Measurements from ENCODE around the gene MSANTD1. TPM values are rescaled to one million over a fixed set of nuclear protein-coding genes. Genes with fewer than 3 reads are reported as not detected.

MSANTD1 gene
- total RNA-seq, 1 donor from 2014 or later, result 1.6 TPM

DNA sequence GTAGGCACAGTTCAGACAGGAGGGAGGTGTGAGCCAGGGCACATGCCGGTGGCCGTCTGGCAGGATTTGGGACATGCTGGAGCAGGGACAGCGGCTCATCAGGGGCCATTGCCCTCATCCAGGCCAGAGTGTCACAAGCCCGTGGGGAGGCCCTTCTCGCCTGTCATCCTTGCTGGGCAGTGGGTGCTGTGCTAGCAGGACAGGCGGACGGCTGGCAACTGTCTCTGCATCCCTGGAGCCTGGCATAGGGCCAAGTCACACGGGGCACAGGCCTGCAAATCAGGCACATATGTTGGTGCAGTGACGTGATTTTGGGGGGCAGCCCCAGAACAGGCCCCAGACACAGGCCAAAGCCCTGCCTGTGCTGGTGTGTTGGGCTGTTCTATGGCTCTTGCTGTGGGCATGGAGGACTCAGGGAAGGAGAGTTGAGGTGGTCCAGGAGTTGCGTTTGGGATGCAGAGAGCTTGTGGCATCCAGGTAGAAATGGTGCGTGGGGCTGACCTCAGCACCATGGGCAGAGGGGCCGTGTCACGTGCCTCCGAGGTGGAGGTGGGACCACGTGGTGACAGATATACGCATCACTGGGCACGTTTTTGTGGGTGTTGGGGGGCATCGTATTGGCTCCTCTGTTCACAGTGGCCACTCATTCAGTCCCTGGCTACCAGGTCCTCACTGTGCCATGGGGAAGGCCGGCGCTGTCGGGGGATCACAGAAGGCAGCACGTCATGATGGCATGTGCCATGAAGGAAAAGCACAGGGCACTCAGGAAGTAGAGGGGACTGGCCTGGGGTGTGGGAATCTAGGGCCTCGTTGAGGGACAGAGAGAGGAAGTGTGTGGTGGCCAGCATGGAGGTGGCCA, 14.6 kb upstream of the MSANTD1 start:
- peaks cover 26% of the 10 kb centered on the region for H3K36me3 ChIP-seq (ENCODE audit: insufficient read depth, low read length)
- H3K27ac Mint-ChIP-seq (ENCODE audit: unreplicated experiment), result peak overlapping the region; percentile 55
- TF ChIP-seq, protein P1, sequence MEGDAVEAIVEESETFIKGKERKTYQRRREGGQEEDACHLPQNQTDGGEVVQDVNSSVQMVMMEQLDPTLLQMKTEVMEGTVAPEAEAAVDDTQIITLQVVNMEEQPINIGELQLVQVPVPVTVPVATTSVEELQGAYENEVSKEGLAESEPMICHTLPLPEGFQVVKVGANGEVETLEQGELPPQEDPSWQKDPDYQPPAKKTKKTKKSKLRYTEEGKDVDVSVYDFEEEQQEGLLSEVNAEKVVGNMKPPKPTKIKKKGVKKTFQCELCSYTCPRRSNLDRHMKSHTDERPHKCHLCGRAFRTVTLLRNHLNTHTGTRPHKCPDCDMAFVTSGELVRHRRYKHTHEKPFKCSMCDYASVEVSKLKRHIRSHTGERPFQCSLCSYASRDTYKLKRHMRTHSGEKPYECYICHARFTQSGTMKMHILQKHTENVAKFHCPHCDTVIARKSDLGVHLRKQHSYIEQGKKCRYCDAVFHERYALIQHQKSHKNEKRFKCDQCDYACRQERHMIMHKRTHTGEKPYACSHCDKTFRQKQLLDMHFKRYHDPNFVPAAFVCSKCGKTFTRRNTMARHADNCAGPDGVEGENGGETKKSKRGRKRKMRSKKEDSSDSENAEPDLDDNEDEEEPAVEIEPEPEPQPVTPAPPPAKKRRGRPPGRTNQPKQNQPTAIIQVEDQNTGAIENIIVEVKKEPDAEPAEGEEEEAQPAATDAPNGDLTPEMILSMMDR (IDR thresholded peaks at IDR 0.05; ENCODE audit: insufficient read depth, low read depth, low read length), result no peak
- TF ChIP-seq EZH2 (IDR thresholded peaks at IDR 0.05; ENCODE audit: insufficient read depth, low read length), result no peak

DNA sequence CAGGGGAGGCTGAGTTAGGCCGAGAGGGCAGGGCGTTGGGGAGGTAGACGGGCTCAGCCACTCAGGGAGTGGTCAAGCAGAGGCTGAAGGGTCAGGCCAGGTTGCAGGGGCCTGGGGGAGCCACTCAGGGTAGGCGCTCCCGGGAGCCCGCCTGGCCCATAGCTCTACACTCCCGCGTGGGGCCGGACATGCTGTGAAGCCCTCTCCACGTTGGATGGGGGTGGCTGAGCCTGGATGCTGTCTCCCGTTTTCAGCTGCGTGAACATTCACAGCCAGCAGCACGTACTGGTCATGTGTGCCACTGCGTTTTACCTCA, 14.0 kb upstream of the MSANTD1 start:
- Mint-ChIP-seq H3K4me3 (ENCODE audit: unreplicated experiment) (no peak overlapping the region), H3K27ac (ENCODE audit: unreplicated experiment) (no peak overlapping the region), H3K4me1 (ENCODE audit: low read depth, unreplicated experiment) (peaks cover 9% of the 10 kb centered on the region), H3K27me3 (ENCODE audit: low read depth, unreplicated experiment) (no peaks in the 10 kb centered on the region), H3K36me3 (ENCODE audit: low read depth, unreplicated experiment) (peaks cover 27% of the 10 kb centered on the region), H3K9me3 (ENCODE audit: unreplicated experiment) (peaks cover 3% of the 10 kb centered on the region)
- H3K27ac ChIP-seq (ENCODE audit: low read depth, low read length), result no peak overlapping the region
- no peaks in the 10 kb centered on the region for H3K27me3 ChIP-seq (ENCODE audit: insufficient read depth, low read length)
- DNase-seq (ENCODE audit: low read depth), result no peak
- H3K9ac ChIP-seq (ENCODE audit: low read length), result no peak overlapping the region
- no peaks in the 10 kb centered on the region for H3K79me2 ChIP-seq (ENCODE audit: insufficient read depth, low read length)
- no peaks in the 10 kb centered on the region for H3K4me1 ChIP-seq (ENCODE audit: insufficient read depth, low read length)
- FAIRE-seq, result no peak
- H3K4me3 ChIP-seq (ENCODE audit: insufficient read depth, low read depth, low read length), result no peak overlapping the region
- H2AFZ ChIP-seq (ENCODE audit: low read depth, low read length), result no peak overlapping the region
- H3K36me3 ChIP-seq (ENCODE audit: insufficient read depth, low read length), result peaks cover 21% of the 10 kb centered on the region
- H4K20me1 ChIP-seq (ENCODE audit: insufficient read depth, low read length), result peaks cover 10% of the 10 kb centered on the region
- no peaks in the 10 kb centered on the region for H3K9me3 ChIP-seq (ENCODE audit: insufficient read depth, low read depth, low read length)
- H3K4me2 ChIP-seq (ENCODE audit: low read length), result no peak overlapping the region
- no peak for TF ChIP-seq EZH2 (IDR thresholded peaks at IDR 0.05; ENCODE audit: insufficient read depth, low read length)
- TF ChIP-seq, protein P1 (IDR thresholded peaks at IDR 0.05; ENCODE audit: insufficient read depth, low read depth, low read length), result no peak

More for the DNA sequence above, 14.6 kb upstream of the MSANTD1 start:
- Histone ChIP-seq H3K27me3 (ENCODE audit: insufficient read depth, low read length) (no peaks in the 10 kb centered on the region), H4K20me1 (ENCODE audit: insufficient read depth, low read length) (peaks cover 12% of the 10 kb centered on the region), H2AFZ (ENCODE audit: low read depth, low read length) (no peak overlapping the region), H3K9me3 (ENCODE audit: insufficient read depth, low read depth, low read length) (peaks cover 2% of the 10 kb centered on the region), H3K9ac (ENCODE audit: low read length) (no peak overlapping the region), H3K4me2 (ENCODE audit: low read length) (no peak overlapping the region), H3K4me1 (ENCODE audit: insufficient read depth, low read length) (no peaks in the 10 kb centered on the region), H3K4me3 (ENCODE audit: insufficient read depth, low read depth, low read length) (no peak overlapping the region), H3K27ac (ENCODE audit: low read depth, low read length) (no peak overlapping the region), H3K79me2 (ENCODE audit: insufficient read depth, low read length) (no peaks in the 10 kb centered on the region)
- peaks cover 9% of the 10 kb centered on the region for H3K4me1 Mint-ChIP-seq (ENCODE audit: low read depth, unreplicated experiment)
- H3K9me3 Mint-ChIP-seq (ENCODE audit: unreplicated experiment), result peaks cover 3% of the 10 kb centered on the region
- no peaks in the 10 kb centered on the region for H3K27me3 Mint-ChIP-seq (ENCODE audit: low read depth, unreplicated experiment)
- no peak for DNase-seq (ENCODE audit: low read depth)
- peaks cover 31% of the 10 kb centered on the region for H3K36me3 Mint-ChIP-seq (ENCODE audit: low read depth, unreplicated experiment)
- H3K4me3 Mint-ChIP-seq (ENCODE audit: unreplicated experiment), result peak overlapping the region; percentile 14
- FAIRE-seq, result no peak

DNA sequence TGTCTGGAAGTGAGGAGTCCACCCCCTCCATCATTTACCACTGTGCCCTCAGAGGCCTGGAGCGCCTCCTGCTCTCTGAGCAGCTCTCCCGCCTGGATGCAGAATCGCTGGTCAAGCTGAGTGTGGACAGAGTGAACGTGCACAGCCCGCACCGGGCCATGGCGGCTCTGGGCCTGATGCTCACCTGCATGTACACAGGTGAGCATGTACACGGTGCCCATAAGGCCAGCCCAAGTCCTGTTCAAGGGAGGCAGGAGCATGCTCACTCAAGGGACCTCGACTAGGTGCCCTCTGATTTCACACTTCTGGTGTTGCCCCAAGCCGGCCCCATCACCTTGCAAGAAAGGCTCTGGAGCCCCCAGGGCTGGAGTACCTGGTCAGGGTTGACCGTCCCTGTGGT, 13.4 kb upstream of the MSANTD1 start:
- Mint-ChIP-seq H3K9me3 (ENCODE audit: unreplicated experiment) (peaks cover 3% of the 10 kb centered on the region), H3K27ac (ENCODE audit: unreplicated experiment) (peak overlapping the region; percentile 34), H3K4me3 (ENCODE audit: unreplicated experiment) (no peak overlapping the region), H3K36me3 (ENCODE audit: low read depth, unreplicated experiment) (peaks cover 22% of the 10 kb centered on the region), H3K4me1 (ENCODE audit: low read depth, unreplicated experiment) (peaks cover 9% of the 10 kb centered on the region), H3K27me3 (ENCODE audit: low read depth, unreplicated experiment) (no peaks in the 10 kb centered on the region)
- H3K27me3 ChIP-seq (ENCODE audit: insufficient read depth, low read length), result no peaks in the 10 kb centered on the region
- no peak overlapping the region for H3K27ac ChIP-seq (ENCODE audit: low read depth, low read length)
- H3K9me3 ChIP-seq (ENCODE audit: insufficient read depth, low read depth, low read length), result no peaks in the 10 kb centered on the region
- no peak overlapping the region for H3K9ac ChIP-seq (ENCODE audit: low read length)
- no peak for FAIRE-seq
- no peak overlapping the region for H3K4me2 ChIP-seq (ENCODE audit: low read length)
- TF ChIP-seq, protein P1 (IDR thresholded peaks at IDR 0.05; ENCODE audit: insufficient read depth, low read depth, low read length), result no peak
- TF ChIP-seq EZH2 (IDR thresholded peaks at IDR 0.05; ENCODE audit: insufficient read depth, low read length), result no peak
- H2AFZ ChIP-seq (ENCODE audit: low read depth, low read length), result no peak overlapping the region
- peaks cover 10% of the 10 kb centered on the region for H4K20me1 ChIP-seq (ENCODE audit: insufficient read depth, low read length)
- no peak overlapping the region for H3K4me3 ChIP-seq (ENCODE audit: insufficient read depth, low read depth, low read length)
- no peak for DNase-seq (ENCODE audit: low read depth)
- no peaks in the 10 kb centered on the region for H3K79me2 ChIP-seq (ENCODE audit: insufficient read depth, low read length)
- H3K4me1 ChIP-seq (ENCODE audit: insufficient read depth, low read length), result no peaks in the 10 kb centered on the region
- H3K36me3 ChIP-seq (ENCODE audit: insufficient read depth, low read length), result peaks cover 15% of the 10 kb centered on the region
